Neural cell (in vitro differentiated cells): Measurements from ENCODE around the gene ACAP3.

Experiments
- POLR2AphosphoS5 ChIP-seq: IDR thresholded peaks from 2 replicates; pipeline ENCODE4 v1.6.1; 2012
- RAD21 ChIP-seq: fragments of 450-650 bp; conservative IDR thresholded peaks from 2 replicates; pipeline ENCODE4 v1.6.1; 2014; ENCODE audit warnings: antibody characterized with exemption, mild to moderate bottlenecking, moderate library complexity

GRCh38 chr1:1312450-1313314, 5.0 kb upstream of the ACAP3 start:
- TF ChIP-seq POLR2AphosphoS5 (no peak), RAD21 (no peak)
